Activated CD4-positive, alpha-beta T cell treated with anti-CD3 and anti-CD28 coated beads, Interleukin-2, amount 50 U/mL, for 1 hour (primary cell): ENCODE measurements around the gene CHD1L.
"Not testable (repeated sequence)": the region's sequence is repeated elsewhere in the genome, so short reads cannot be mapped to it uniquely, and the experiment has no call there.

Experiments used
- DNase-seq: peaks from one replicate; pipeline ENCODE4 v3.0.0-alpha.2; 2020

The CHD1L gene

DNA sequence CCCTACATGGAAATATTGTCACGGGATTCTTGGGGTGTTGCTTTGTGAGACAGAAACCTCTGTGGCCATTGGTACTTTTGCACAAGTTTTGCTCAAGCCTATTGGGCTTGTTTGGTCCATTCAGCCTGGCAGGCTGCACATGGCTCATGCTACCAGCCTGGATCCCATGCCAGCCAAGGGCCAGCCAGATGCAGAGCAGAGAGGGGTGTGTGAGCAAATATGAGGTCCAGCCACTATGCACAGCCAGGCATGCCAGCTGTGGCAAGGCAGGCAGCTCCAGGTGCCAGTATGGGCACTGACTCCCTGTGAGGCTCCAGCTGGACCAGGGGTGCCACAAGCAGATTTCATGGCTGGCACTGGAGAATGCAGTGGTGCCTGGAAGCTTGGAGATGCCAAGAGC is 6.7 kb upstream of the CHD1L start:
- no peak for DNase-seq

DNA sequence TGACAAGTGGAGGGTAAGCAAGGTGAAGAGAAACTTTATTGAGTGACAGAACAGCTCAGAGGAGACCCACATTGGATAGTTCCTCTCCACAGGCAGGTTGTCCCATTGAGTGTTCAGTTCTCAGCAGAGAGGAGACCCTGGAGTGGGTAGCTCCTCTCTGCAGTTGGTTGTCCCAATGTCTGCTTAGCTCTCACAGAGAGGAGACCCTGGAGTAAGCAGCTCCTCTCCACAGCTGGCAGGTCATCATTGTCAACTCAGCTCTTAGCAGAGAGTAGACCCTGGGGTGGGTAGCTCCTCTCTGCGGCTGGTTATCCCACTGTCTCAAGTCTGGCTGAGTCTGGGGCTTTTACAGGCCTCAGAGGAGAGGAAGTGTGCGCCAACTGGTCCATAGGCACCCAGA is 6.0 kb upstream of the CHD1L start:
- DNase-seq = no peak

DNA sequence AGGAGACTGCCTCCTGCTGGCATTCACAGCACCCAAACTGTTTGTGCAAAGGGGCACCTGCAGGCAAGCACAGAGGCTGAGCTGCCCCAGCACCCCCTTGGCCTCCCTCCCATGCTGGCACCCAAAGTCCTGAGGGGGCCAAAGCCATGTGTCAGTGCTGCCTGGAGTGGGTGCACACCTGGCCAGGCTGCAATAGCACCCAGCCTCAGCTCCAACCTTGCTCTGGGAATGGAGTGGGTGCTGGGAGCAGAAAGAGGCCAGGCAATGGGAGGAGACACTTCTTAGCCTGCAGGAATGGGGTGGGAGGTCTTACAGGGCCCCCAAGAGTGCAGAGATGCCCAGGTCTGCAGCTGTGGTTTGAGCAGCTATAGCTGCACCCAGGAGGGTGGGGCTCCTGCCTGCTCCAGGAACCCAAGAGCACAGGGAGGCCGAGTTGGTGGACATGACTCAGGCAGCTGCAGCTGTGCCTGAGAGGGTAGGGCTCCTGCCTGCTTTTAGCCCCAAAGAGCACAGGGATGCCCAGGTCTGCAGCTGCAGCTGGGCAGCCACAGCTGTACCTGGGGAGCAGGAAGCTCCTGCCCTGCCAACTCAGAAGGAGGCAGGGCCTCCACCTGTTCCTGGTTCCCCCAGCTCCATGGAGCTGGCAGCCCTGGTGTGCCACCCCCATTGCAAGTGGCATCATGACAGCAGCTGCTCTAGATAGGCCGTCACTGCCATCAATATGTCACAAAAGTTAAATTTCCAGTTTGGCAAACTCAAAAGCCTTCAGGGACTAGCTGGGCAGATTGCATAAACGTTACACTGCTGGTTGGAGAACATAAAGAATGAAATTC is 5.3 kb upstream of the CHD1L start:
- DNase-seq = no peak

DNA sequence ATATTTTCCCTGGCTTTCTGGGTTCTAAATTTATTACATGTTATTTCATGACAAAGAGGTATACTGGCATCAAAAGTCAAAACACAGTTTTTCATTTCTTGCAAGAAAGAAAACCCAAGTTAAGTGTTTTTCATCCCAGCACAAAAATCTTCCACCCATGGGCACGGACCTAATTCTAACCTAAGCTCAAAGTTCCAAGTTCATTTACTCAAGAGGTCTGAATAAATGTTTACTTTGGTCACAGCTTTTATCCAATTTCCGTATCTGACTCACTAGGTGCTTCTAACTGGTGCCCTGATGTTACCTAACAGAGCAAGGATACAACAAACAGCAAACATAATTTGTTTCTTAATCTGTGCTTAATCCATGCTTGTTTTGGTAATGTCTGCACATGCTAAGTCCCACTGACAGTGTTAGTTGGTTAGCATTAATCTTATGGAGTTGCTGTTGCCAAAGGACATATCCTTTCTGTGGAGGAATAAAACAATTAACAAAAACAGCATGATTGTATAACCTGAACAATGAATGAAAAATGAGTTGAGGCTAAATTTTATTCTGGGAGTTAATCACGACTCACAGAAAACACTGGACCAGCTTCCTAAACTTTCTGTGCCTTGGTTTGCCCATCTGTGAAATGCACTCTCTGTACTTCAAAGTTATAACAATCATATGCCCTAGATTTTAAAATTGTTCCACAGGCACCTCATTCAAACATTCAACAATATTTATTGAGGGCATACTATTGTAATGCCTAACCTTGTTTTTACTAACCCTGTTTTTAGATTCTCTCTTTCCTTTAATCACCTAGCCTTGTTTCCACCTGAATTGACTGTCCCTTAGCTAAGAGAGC is 4.2 kb upstream of the CHD1L start:
- DNase-seq = no peak

DNA sequence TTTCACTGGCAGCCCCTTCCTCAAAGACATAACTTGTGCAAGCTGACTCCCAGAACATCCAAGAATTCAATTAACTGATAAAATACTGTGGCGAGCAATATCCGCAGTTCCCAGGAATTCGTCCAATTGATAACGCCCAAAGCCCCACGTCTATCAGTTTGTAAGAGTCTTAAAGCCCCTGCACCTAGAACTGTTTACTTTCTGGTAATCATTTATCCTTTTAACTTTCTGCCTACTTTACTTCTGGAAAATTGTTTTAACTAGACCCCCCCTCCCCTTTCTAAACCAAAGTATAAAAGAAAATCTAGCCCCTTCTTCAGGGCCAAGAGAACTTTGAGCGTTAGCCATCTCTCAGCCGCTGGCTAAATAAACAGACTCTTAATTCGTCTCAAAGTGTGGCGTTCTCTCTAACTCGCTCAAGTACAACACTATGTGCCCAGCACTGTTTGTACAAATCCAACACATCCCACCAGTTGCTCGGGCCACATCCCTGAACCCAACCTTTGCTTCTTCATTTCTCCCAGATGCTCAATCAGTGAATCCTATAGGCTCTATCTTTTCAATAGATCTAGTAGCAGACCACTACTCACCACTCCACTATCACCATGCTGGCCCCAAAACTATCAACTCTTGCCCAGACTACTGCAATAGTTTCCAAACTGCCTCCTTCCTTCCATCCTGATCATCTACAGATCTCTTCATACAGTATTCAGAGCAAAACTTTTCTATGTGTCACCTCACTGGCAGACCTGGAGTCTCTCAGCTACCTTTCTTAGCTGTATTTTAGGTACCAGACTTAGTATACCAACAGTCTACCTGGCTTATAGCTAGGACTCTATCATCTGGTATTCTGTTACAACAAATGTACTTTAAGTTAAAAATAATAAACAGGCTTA is 3.3 kb upstream of the CHD1L start:
- no peak for DNase-seq

DNA sequence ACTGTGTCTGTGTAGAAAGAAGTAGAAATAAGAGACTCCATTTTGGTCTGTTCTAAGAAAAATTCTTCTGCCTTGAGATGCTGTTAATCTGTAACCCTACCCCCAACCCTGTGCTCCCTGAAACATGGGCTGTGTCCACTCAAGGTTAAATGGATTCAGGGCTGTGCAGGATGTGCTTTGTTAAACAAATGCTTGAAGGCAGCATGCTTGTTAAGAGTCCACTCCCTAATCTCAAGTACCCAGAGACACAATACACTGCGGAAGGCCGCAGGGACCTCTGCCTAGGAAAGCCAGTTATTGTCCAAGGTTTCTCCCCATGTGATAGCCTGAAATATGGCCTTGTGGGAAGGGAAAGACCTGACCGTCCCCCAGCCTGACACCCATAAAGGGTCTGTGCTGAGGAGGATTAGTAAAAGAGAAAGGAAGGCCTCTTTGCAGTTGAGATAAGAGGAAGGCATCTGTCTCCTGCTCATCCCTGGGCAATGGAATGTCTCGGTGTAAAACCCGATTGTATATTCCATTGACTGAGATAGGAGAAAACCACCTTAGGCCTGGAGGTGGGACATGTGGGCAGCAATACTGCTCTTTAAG is 2.3 kb upstream of the CHD1L start:
- DNase-seq = not testable (repeated sequence)

DNA sequence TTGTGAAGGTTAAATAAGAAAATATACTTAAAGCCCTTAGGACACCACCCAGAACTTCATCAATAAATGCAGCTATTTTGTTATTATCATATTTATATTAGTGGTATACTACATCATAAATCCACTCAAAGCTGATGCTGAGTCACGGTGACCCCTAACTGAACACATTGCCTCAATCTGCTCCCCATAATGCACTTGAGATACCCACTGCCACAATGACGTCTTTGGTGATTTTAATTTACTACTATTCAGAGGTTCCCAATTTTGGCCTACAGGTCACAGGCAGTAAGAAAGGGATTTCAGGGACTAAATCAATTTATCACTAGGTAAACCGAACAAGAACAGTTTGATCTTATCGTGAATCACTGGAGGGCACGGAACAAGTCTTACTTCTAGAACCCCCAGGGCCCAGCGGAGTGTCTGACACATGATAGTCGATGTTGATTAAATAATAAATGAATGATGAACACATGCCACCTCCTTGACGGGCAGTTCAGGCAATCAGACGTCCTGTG is 493 bp upstream of the CHD1L start:
- DNase-seq = no peak

DNA sequence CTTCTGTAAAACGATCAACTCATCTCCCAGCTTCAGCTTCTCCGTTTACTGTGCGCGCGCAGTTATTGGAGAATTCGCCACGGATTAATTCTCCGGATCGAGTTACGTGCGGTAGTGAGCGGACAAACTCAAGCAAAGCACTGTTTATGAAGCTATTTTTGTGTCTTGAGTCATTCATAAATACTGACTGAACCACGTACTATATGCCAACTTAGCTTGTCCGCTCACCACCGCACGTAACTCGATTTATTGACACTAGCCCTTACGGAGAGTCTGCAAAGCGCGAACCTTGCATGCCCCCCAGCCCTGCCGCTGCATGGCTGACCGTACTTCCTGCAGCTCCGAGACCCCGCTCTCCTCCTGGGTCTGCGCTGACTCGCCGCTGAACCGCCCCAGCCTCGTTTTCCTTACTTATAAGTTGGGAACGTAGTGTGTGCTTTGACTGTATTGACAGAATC is 773 bp downstream of the CHD1L start:
- no peak for DNase-seq

DNA sequence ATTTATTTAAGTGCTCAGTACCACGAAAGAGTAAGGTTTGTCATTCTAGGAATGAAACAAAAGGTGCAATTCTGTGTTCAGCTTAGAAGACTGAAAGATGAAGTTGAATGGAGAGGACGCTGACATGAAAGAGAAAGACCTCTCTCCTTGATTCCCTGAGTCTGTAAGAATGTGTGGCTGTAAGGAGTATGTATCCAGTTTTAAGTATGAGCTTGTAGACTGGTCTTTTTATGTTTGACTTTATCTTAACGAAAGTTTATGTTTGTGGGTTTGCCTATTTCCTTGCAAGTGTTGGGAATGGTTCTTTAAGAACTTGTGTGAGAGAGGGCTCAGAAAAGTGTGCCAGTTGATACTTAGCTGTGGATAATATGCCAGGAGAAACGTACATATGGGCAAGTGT is 1.4 kb downstream of the CHD1L start:
- DNase-seq = no peak

DNA sequence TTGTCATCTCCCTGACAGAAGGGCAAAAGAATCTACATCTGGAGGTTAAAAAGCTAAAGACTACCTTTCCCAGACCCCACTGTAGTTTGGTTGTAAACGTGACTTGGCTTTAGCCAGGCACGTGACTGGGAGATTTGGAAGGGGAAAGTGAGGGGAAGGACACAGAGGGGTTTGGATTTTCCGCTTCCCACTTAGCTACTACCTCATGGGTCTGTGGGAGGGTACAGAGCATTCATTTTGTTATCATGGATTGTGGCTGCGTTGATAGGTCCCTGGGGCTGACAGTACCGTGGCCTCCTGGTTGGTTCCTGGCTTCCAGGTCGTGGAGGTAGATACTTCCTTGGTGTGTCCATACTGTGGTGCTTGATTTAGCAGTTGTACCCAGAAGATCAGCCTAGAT is 2.6 kb downstream of the CHD1L start:
- DNase-seq = no peak

DNA sequence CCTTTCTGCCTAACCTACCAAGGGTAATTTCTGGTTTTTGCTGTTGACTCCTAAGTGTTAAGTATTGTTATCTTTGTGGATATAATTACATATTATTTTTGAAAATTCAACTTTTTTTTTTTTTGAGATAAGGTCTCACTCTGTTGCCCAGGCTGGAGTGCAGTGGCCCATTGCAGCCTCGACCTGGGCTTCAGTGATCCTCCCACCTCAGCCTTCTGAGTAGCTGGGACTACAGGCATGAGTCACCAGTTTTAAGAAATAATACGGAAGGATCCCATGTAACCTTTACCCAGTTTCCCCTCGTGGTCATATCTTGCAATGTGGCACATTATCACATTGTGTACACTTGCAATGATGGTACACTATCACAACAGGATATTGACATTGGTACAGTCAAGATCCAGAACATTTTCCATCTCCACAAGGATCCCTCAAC is 3.1 kb downstream of the CHD1L start:
- DNase-seq = no peak

DNA sequence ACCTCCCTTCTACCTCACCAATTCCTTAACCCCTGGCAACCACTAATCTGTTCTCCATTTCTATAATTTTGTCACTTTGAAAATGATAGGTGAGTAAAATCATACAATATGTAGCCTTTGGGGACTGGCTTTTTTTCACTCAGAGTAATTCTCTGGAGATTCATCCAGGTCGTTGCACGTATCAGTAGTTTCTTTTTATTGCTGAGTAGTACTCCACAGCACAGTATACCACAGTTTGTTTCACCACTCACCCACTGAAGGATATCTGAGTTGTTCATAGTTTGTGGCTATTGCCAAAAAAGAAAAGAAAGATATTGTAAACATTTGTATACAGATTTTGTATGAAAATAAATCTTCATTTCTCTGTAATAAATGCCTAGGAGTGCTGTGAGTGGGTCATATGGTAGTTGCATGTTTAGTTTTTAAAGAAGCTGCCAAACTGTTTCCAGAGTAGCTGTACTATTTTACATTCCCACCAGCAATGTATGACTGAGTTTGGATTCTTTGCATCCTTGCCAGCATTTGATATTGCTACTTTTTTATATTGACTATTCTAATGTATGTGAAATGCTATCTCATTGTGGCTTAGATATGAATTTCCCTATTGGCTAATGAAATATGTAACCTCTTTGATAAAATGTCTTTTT is 3.7 kb downstream of the CHD1L start:
- no peak for DNase-seq

DNA sequence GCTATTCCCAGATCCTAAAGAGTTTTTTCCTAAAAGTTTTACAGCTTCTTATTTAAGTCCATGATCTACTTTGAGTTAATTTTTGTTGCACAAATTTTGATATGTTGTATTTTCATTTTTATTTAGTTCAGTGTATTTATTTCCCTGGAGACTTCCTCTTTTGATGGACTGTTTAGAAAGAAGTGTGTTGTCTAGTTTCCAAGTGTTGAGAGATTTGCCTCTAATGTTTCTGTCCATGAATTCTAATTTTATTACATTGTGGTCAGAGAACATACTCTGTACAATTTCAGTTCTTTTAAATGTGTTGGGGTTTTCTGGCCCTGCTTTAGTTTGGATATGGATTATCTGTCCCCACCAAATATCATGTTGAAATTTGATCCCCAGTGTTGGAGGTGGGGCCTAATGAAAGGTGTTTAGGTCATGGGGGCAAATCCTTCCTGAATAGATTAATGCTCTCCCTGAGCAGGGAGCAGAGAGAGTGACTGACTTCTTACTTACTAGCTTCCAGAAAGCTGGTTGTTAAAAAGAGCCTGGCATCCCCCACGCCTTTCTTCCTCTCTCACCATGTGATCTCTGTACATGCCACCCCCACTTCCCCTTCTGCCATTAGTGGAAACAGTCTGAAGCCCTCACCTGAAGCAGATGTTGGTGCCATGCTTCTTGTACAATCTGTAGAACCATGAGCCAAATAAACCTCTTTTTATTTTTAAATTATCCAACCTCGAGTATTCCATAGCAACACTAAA is 4.6 kb downstream of the CHD1L start:
- DNase-seq = no peak

DNA sequence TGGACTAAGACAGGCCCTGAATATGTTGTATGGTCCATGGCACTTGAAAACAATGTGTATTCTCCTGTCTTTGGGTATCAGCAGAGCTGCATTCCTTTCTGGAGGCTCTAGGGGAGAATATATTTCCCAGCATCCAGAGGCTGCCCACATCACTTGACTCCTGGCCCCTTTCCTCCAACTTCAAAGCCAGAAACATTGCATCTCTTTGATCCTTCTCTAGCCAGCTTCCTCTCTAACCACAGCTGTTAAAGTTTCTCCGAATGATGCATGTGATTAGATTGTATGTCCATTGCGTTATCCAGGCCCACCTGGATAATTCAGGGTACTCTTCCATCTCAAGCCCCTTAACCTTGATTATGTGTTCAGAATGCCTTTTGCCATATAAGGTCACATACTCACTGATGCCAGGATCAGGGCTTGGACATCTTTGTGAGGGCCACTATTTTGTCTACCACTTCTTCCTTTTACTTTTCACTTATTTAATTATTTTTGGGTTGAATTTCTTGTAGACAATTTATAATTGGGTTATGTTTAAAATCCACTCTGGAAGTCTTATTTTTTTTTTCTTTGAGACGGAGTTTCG is 5.3 kb downstream of the CHD1L start:
- no peak for DNase-seq

DNA sequence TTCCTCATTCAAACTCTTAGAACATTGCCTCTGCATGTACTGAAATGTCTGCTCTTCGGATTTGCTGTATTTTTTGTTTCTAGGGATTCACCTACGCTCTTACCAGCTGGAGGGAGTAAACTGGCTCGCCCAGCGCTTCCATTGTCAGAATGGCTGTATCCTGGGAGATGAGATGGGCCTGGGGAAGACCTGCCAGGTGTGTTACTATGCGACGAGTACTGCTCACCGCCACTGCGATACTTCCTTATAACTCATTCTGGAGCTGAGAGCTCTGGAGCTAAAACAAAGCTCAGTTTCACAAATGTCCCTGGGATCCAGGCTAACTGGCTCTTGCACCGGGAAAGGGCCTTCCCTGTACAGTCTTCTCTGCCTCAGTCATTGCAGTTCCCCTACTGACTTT is 10.1 kb downstream of the CHD1L start:
- no peak for DNase-seq

DNA sequence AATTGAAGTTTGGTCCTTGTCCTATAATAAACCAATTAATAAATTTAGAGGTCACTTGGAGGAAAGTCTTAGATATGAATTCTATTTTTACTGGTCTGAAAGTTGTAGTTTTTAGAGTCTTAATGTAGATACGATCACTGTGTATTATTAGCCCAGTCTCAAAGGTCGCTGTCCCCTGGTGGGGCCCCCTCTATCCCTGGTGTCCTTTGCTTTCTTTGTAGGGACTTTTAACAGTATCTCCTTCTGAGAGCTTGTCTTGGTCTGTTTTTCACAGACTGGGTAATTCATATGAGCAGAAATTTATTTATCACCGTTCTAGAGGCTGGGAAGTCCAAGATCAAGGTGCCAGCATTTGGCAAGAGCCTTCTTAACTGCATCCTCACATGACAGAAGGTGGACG is 18.5 kb downstream of the CHD1L start:
- DNase-seq = no peak

DNA sequence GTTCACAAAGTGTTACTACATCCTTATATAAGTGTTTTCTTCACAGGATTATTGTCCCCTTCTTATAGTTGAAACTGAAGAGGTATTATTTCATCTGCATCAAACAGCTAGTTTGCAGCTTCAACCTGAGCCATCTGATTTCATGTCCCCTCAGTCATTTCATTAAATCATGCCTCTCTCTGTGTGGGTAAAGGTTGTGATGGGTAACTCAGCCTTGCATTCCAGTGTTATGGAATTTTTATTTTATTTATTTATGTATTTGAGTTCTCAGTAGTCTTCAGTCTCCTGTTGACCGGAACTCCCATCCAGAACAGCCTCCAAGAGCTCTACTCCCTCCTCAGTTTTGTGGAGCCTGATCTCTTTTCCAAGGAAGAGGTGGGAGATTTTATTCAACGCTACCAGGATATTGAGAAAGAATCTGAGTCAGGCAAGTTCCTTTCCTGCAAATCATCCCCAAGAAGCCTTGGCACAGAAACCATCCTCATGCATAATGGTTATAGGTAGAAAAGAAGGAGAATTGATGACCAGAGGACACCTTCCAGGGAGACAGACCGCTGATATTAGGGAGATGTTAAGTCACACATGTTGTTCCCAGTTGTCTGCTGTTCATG is 21.8 kb downstream of the CHD1L start:
- no peak for DNase-seq

DNA sequence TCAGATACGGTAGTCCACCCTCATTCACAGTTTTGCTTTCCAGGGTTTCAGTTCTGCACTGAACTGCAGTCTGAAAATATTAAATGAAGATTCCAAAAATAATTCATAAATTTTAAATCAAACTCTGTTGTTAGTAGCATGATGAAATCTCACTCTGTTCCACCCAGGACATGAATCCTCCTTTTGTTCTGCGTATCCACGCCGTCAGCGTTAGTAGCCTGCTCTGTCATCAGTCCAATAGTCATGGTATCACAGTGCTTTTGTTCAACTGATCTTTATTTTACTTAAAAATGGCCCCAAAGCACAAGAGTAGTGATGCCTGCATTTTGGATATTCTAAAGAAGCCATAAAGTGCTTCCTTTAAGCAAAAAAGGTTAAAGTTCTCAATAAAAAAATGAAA is 23.9 kb downstream of the CHD1L start:
- DNase-seq = no peak

DNA sequence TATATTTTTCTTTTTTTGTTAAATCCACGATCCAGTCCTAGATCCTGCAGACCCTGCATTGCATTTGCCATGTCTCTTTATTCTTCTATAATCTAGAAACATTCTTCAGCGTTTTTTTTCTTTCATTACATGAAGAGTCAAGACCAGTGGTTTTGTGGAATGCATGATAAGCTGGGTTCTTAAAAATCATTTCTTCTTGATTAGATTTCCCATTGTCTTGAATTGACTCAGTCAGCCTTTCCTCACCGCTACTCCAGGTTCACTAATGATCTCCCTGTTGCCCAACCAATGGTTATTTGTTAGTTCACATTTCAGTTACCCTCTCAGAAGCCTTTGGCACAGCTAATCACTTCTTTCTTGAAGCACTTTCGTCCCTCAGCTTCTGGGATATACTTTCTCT is 25.2 kb downstream of the CHD1L start:
- no peak for DNase-seq

DNA sequence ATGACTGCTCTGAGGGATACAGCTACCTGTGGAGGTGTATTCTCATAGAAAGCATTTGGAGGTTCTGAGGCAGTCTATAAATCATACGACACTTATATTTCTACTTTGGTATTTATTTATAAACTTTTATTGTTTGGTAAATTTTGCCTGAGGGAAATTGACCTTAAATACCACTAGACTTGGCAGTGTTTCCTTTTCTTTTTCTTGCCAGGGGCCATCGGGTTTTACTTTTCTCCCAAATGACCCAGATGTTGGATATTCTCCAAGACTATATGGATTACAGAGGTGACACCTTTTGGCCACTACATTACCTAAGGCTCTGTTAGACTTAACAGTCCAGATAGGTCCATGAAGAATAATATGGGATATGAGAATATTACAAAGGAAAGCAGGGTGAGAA is 28.2 kb downstream of the CHD1L start:
- no peak for DNase-seq
